Endothelial cell of umbilical vein (primary cell): ENCODE results near the gene TDO2. TPM values are rescaled to one million over a fixed set of nuclear protein-coding genes. Genes with fewer than 3 reads are reported as not detected.
"Not testable (repeated sequence)": the region's sequence is repeated elsewhere in the genome, so short reads cannot be mapped to it uniquely, and the experiment has no call there.

ENCODE experiments used
- BruUV-seq: library from RNA; stranded (reverse); fragments of 400-500 nt; replicated peaks from 2 replicates; lab custom pipeline; 2021; lab: Mats Ljungman, UMichigan
- CTCF ChIA-PET: fragments of 300-600, 350-600 bp; sonication (Branson Sonifier 250); formaldehyde crosslinking; loops from one replicate; lab custom pipeline; 2021; ENCODE audit warnings: antibody characterized with exemption, inconsistent platforms; lab: Charles Lee
- POLR2A ChIA-PET: fragments of 300-600, 350-600 bp; sonication (Branson Sonifier 250); formaldehyde crosslinking; loops from one replicate; lab custom pipeline; 2021; ENCODE audit warnings: antibody characterized with exemption, inconsistent platforms; lab: Charles Lee
- DNase-seq: peaks from one replicate; pipeline ENCODE4 v3.0.0-alpha.2; 2011; ENCODE audit warnings: low read depth, low spot score
- FAIRE-seq: peaks from 2 replicates; lab custom pipeline; 2011; peaks lifted over from hg19 to GRCh38; lab: Jason Lieb, UNC
- H2AFZ ChIP-seq: 2 replicates; pipeline ENCODE4 v1.6.0; 2012; ENCODE audit warnings: low read depth, low read length, control low read depth, inconsistent platforms
- H3K27ac ChIP-seq: 2 replicates; pipeline ENCODE4 v1.5.1; 2011; ENCODE audit warnings: low read depth, mild to moderate bottlenecking, control low read depth, low read length, moderate library complexity; ENCODE audit not compliant: insufficient read depth
- H3K27me3 ChIP-seq, 2 experiments: 2 replicates each; pipeline versions ENCODE4 v1.6.0 to v1.6.1; 2011; ENCODE audit warnings: low read length in 2 of 2, mixed read lengths in 1 of 2; ENCODE audit not compliant: control insufficient read depth in 2 of 2, insufficient read depth in 2 of 2
- H3K36me3 ChIP-seq, 2 experiments: 2 replicates in 1 of 2; 3 replicates in 1 of 2; pipeline ENCODE4 v1.5.1; 2011; ENCODE audit warnings: low read length in 2 of 2, mild to moderate bottlenecking in 1 of 2, moderate library complexity in 1 of 2; ENCODE audit not compliant: control insufficient read depth in 2 of 2, insufficient read depth in 2 of 2; ENCODE audit errors: extremely low read depth in 1 of 2
- H3K4me1 ChIP-seq: 3 replicates; pipeline ENCODE4 v1.5.1; 2011; ENCODE audit warnings: mild to moderate bottlenecking, low read length; ENCODE audit not compliant: control insufficient read depth, insufficient read depth; ENCODE audit errors: extremely low read depth
- H3K4me2 ChIP-seq: 2 replicates; pipeline ENCODE4 v1.6.1; 2011; ENCODE audit warnings: low read length, control low read depth, mixed read lengths; ENCODE audit not compliant: insufficient read depth
- H3K4me3 ChIP-seq, 3 experiments: fragments of 200-600 bp in 1 of 3; sonication (generic), shearing (Covaris generic) in 1 of 3; replicated peaks in 1 of 3; 2 replicates each; pipeline ENCODE4 v1.5.1; 2011 to 2016; ENCODE audit warnings: control low read depth in 3 of 3, low read length in 3 of 3, mild to moderate bottlenecking in 2 of 3, inconsistent platforms in 1 of 3, low read depth in 1 of 3, moderate library complexity in 1 of 3; ENCODE audit not compliant: insufficient read depth in 1 of 3
- H3K79me2 ChIP-seq: 2 replicates; pipeline ENCODE4 v1.6.0; 2012; ENCODE audit warnings: low read length, inconsistent platforms; ENCODE audit not compliant: control insufficient read depth, insufficient read depth
- H3K9ac ChIP-seq: replicated peaks from 2 replicates; pipeline ENCODE3; 2011; ENCODE audit warnings: low read length, control low read depth; ENCODE audit not compliant: insufficient read depth; ENCODE audit errors: extremely low read depth
- H3K9me1 ChIP-seq: replicated peaks from 3 replicates; pipeline ENCODE4 v1.6.0; 2011; ENCODE audit warnings: mild to moderate bottlenecking, low read length; ENCODE audit not compliant: control insufficient read depth, insufficient read depth; ENCODE audit errors: extremely low read depth
- H3K9me3 ChIP-seq: replicated peaks from 2 replicates; pipeline ENCODE4 v1.5.1; 2012; ENCODE audit warnings: low read length, inconsistent platforms; ENCODE audit not compliant: control insufficient read depth, insufficient read depth
- H4K20me1 ChIP-seq: replicated peaks from 2 replicates; pipeline ENCODE3; 2011; ENCODE audit warnings: mild to moderate bottlenecking, low read length; ENCODE audit not compliant: control insufficient read depth, insufficient read depth; ENCODE audit errors: extremely low read depth
- EZH2 ChIP-seq: IDR thresholded peaks from 2 replicates; pipeline ENCODE4 v1.6.1; 2012; ENCODE audit warnings: borderline replicate concordance, low read depth, mild to moderate bottlenecking, moderate library complexity, low read length, inconsistent platforms; ENCODE audit not compliant: severe bottlenecking
- GATA2 ChIP-seq: IDR thresholded peaks from 2 replicates; pipeline ENCODE4 v1.7.0; 2011; ENCODE audit warnings: low read depth, mild to moderate bottlenecking, moderate library complexity, mixed read lengths, low read length; ENCODE audit not compliant: insufficient read length, insufficient read depth
- JUN ChIP-seq: IDR thresholded peaks from 2 replicates; pipeline ENCODE4 v1.6.1; 2011; ENCODE audit warnings: borderline replicate concordance, low read depth; ENCODE audit not compliant: insufficient read length, insufficient read depth
- dilution Hi-C: fragments of 300-500 bp; cut with MboI; formaldehyde crosslinking; loops from one replicate; pipeline ENCODE4 v1.15.0; 2019; ENCODE audit warnings: low sequenced_read_pairs; ENCODE audit not compliant: extremely low pct_ligation_motif_present
- intact Hi-C: fragments of 100-400 bp; cut with micrococcal nuclease; formaldehyde crosslinking; loops from one replicate; pipeline ENCODE4 v1.10.0; 2022
- polyA plus RNA-seq, 4 experiments: library from polyadenylated mRNA; depleted of rRNA in 3 of 4; stranded (reverse) in 3 of 4; unstranded in 1 of 4; fragments of >200 nt; gene quantifications; 2 replicates each; pipeline versions ENCODE4 v1.2.1 to v1.2.3, GENCODE V29; 2011 to 2012; ENCODE audit warnings: missing spikeins in 1 of 4
- total RNA-seq: library from RNA; stranded (reverse); gene quantifications from 2 replicates; pipeline ENCODE4 v1.2.3, GENCODE V29; 2021

TDO2 gene
- total and polyA plus RNA-seq, 2 donors (not counting 3 experiments of a cell fraction or from before 2014, with no cell fraction given): not detected

DNA sequence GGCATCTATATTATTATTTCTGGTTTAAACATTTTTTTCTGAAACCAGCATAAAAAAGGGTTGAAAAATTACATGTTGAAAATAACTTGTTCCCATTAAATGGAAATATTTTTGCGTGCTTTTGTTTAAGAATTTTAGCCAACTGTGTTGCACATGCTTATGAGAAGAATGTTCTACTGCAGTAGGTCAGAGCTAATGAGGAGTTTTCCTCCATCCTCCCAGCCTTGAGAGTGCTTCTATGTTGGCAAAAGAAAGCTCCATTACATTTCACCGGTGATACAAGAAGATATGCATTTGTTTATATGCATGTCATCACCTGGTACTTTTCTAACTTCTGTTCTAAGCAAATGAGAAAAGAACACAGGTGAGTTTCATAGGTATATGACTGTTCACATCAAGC is 13.6 kb upstream of the TDO2 start:
- Histone ChIP-seq H2AFZ (no peak overlapping the region), H3K9me3 (no peaks in the 10 kb centered on the region), H3K4me1 (no peaks in the 10 kb centered on the region), H3K9ac (no peak overlapping the region), H3K79me2 (no peaks in the 10 kb centered on the region), H3K27me3 (no peaks in the 10 kb centered on the region), H3K4me3 (no peak overlapping the region), H3K9me1 (no peaks in the 10 kb centered on the region), H3K27ac (no peak overlapping the region), H4K20me1 (no peaks in the 10 kb centered on the region), H3K4me2 (no peak overlapping the region), H3K36me3 (no peaks in the 10 kb centered on the region)
- ChIA-PET POLR2A (no interaction called here), CTCF (no interaction called here)
- TF ChIP-seq JUN: no peak
- DNase-seq: no peak
- dilution Hi-C loops (no loop called here), intact Hi-C loops (no loop called here)
- BruUV-seq: no TSS peak
- FAIRE-seq: no peak

DNA sequence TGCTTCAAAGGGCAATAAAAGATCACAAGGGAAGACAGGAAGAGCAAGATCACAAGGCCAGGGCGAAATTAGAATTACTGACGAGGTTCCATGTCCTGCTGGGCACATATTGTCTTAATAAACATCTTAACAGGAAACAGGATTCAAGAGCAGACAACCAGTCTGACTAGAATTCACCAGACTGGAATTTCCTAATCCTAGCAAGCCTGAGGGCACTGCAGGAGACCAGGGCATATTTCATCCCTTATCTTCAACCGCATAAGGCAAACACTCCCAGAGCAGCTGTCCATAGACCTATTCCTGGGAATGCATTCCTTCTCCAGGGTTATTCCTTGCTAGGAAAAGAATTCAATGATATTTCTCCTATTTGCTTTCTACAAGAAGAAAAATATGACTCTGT is 12.4 kb upstream of the TDO2 start:
- no TSS peak for BruUV-seq
- TF ChIP-seq GATA2: no peak
- no peak for TF ChIP-seq EZH2

DNA sequence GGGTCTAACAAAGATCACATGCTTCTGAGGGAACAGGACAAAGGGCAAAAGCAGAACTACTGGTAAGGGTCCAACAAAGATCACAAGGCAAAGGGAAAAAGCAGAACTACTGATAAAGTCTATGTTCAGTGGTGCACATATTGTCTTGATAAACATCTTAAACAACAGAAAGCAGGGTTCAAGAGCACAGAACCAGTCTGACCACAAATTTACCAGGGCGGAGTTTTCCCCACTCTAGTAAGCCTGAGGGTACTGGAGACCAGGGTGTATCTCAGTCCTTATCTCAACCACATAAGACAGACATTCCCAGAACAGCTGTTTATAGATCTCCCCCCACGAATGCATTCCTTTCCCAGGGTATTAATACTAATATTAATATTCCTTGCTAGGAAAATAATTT is 5.1 kb upstream of the TDO2 start:
- H3K4me3 ChIP-seq, H3K79me2 ChIP-seq, H3K9ac ChIP-seq, H3K4me1 ChIP-seq, H4K20me1 ChIP-seq, H3K4me2 ChIP-seq, H2AFZ ChIP-seq, H3K27me3 ChIP-seq, H3K36me3 ChIP-seq, H3K9me1 ChIP-seq, intact Hi-C loops, dilution Hi-C loops, BruUV-seq, FAIRE-seq, CTCF ChIA-PET, POLR2A ChIA-PET, H3K9me3 ChIP-seq, H3K27ac ChIP-seq, DNase-seq: not testable (repeated sequence)

More for the DNA sequence above, 12.4 kb upstream of the TDO2 start:
- POLR2A ChIA-PET: no interaction called here
- FAIRE-seq (no peak), DNase-seq (no peak)
- no peaks in the 10 kb centered on the region for H3K27me3 ChIP-seq
- H4K20me1 ChIP-seq: no peaks in the 10 kb centered on the region
- H3K9me3 ChIP-seq: no peaks in the 10 kb centered on the region
- no peak overlapping the region for H3K4me2 ChIP-seq
- H3K4me3 ChIP-seq: no peak overlapping the region
- H3K27ac ChIP-seq: no peak overlapping the region
- intact Hi-C loops: no loop called here
- no peaks in the 10 kb centered on the region for H3K4me1 ChIP-seq
- H3K9ac ChIP-seq: no peak overlapping the region
- no peaks in the 10 kb centered on the region for H3K79me2 ChIP-seq
- H2AFZ ChIP-seq: no peak overlapping the region
- dilution Hi-C loops: no loop called here
- no peaks in the 10 kb centered on the region for H3K9me1 ChIP-seq
- H3K36me3 ChIP-seq: no peaks in the 10 kb centered on the region
- CTCF ChIA-PET: no interaction called here
